GM10248 (cell line): ENCODE measurements around the gene GBF1.

Source experiments
- CTCF ChIA-PET: fragments of 300-600 bp; sonication (Branson Sonifier 250); formaldehyde crosslinking; extraction: SDS; loops from one replicate; lab custom pipeline; 2021; ENCODE audit warnings: antibody characterized with exemption; lab: Yijun Ruan, JAX
- POLR2A ChIA-PET: fragments of 350-650 bp; sonication (Branson Sonifier 250); formaldehyde crosslinking; extraction: SDS; loops from one replicate; lab custom pipeline; 2020; ENCODE audit warnings: antibody characterized with exemption; lab: Yijun Ruan, JAX
- DNase-seq: peaks from one replicate; pipeline ENCODE4 v3.0.0; 2012; ENCODE audit errors: extremely low spot score
- CTCF ChIP-seq: IDR thresholded peaks from 2 replicates; pipeline ENCODE4 v1.5.1; 2012; ENCODE audit warnings: mild to moderate bottlenecking, low read depth; ENCODE audit errors: extremely low read depth, missing control alignments, control extremely low read depth

The GBF1 gene

GRCh38 chr10:102230861-102231356, 14.4 kb upstream of the GBF1 start:
- peak; percentile 58 for DNase-seq
- TF ChIP-seq CTCF, result peak; percentile 48
- POLR2A ChIA-PET, result interaction anchor here (0.7 kb wide), 1 partner anchor 121 kb away, joined by 3 read pairs; no protein-coding TSS in a partner anchor
- CTCF ChIA-PET, result interaction anchor here (0.6 to 19.9 kb wide), 63 partner anchors 8 to 405 kb away, joined by 3 to 566 read pairs (median 7); partner anchors contain the start of genes C10orf95, CUEDC2, FBXL15 and GBF1

- ChIA-PET CTCF (interaction anchor here (0.8 to 19.9 kb wide), 49 partner anchors 8 to 437 kb away, joined by 3 to 566 read pairs (median 8); partner anchors contain the start of genes FBXL15, GBF1, NFKB2 and PITX3), POLR2A (interaction anchor here (0.7 kb wide), 1 partner anchor 121 kb away, joined by 3 read pairs; no protein-coding TSS in a partner anchor)
- TF ChIP-seq CTCF, result peak; percentile 80
- peak; percentile 81 for DNase-seq
Observed at GRCh38 chr10:102231357-102232318, 13.7 kb upstream of the GBF1 start.

- ChIA-PET CTCF (interaction anchor here (0.7 to 19.9 kb wide), 6 partner anchors 16 to 188 kb away, joined by 3 to 566 read pairs (median 51); partner anchors contain the start of genes FBXL15 and NFKB2), POLR2A (no interaction called here)
- no peak for DNase-seq
- no peak for TF ChIP-seq CTCF
Observed at GRCh38 chr10:102233997-102234396, 11.3 kb upstream of the GBF1 start.

GRCh38 chr10:102234888-102235597, 10.3 kb upstream of the GBF1 start:
- ChIA-PET POLR2A (no interaction called here), CTCF (interaction anchor here (1.2 to 19.9 kb wide), 5 partner anchors 8 to 168 kb away, joined by 5 to 566 read pairs (median 7); partner anchors contain the start of gene NFKB2)
- DNase-seq, result no peak
- TF ChIP-seq CTCF, result no peak

GRCh38 chr10:102235598-102235920, 9.8 kb upstream of the GBF1 start:
- TF ChIP-seq CTCF, result no peak
- ChIA-PET CTCF (interaction anchor here (1.2 to 19.9 kb wide), 4 partner anchors 9 to 168 kb away, joined by 5 to 566 read pairs (median 110); partner anchors contain the start of gene NFKB2), POLR2A (no interaction called here)
- no peak for DNase-seq
